GM23338 (cell line): ENCODE data around the gene THSD4.

ENCODE experiments used
- CREB1 ChIP-seq: fragments of 250-450 bp; sonication (Bioruptor Pico); IDR thresholded peaks from 2 replicates; pipeline ENCODE4 v1.5.0; 2020; ENCODE audit warnings: low read depth, mild to moderate bottlenecking, moderate library complexity
- EZH2 ChIP-seq: fragments of 200-600 bp; sonication (generic); IDR thresholded peaks from one replicate; pipeline ENCODE4 v1.8.0; 2017; ENCODE audit warnings: antibody characterized with exemption, mild to moderate bottlenecking, low read depth; ENCODE audit not compliant: unreplicated experiment
- NANOG ChIP-seq: IDR thresholded peaks from 2 replicates; pipeline ENCODE4 v1.6.1; 2016; ENCODE audit warnings: antibody characterized with exemption, borderline replicate concordance
- TF ChIP-seq, protein P1 (sequence below), 2 experiments: fragments of 200-600 bp in 1 of 2; sonication (generic) in 1 of 2; conservative IDR thresholded peaks; 2 replicates each; pipeline versions ENCODE4 v1.5.1 to v1.6.1; 2016 to 2017; ENCODE audit warnings: antibody characterized with exemption in 2 of 2, low read depth in 2 of 2, mild to moderate bottlenecking in 2 of 2, moderate library complexity in 1 of 2

DNA sequence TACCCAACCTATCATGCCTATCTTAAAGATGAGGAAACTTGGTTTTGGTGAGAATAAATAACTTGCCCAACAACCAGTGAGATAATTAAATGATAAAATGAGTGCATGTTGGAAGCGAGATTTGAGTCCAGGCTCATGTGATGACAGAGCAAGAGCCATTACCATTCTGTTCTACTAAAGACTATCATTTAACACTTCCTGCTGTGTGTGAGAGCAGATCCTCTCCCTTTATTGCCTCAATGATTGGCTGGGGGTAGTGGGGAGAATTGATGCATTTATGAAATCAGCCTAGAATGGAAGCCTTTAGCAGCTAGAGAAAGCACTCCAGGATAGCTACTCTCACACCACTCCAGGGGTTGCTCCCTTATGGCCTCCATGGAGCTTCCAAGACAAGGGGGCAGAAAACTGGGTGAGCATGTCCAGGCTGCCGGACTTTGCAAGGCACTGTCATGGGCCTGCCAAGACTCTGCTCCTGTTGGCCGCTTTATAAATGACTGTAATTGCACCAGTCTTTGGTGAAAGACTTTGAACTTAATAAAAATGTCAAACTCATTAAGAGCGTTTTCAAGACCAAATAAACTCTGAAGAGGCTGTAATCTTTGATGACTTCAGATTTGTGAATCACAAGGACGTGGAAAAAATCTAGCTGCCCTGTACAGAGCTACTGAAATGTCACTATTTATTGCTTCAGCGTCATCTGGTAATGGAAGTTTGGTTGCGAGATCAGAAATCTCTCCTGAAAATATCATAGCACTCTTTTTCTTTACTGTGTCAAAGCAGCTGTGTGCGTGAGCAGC is 486.0 kb downstream of the THSD4 start:
- TF ChIP-seq, protein P1, sequence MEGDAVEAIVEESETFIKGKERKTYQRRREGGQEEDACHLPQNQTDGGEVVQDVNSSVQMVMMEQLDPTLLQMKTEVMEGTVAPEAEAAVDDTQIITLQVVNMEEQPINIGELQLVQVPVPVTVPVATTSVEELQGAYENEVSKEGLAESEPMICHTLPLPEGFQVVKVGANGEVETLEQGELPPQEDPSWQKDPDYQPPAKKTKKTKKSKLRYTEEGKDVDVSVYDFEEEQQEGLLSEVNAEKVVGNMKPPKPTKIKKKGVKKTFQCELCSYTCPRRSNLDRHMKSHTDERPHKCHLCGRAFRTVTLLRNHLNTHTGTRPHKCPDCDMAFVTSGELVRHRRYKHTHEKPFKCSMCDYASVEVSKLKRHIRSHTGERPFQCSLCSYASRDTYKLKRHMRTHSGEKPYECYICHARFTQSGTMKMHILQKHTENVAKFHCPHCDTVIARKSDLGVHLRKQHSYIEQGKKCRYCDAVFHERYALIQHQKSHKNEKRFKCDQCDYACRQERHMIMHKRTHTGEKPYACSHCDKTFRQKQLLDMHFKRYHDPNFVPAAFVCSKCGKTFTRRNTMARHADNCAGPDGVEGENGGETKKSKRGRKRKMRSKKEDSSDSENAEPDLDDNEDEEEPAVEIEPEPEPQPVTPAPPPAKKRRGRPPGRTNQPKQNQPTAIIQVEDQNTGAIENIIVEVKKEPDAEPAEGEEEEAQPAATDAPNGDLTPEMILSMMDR (conservative IDR thresholded peaks at IDR 0.05; ENCODE audit: low read depth in 2 of 2), result no peak
- TF ChIP-seq NANOG (no peak), EZH2 (no peak), CREB1 (CRISPR knock-in tag) (no peak)
